Esophagus mucosa (tissue), 1 donor: Measurements from ENCODE around the gene SSNA1. TPM values are rescaled to one million over a fixed set of nuclear protein-coding genes. Genes with fewer than 3 reads are reported as not detected.

Experiments
- ATAC-seq: fragments of 200-7000 bp; cut with Tn5 transposase; one replicate; pipeline ENCODE4 v1.9.1; 2020
- total RNA-seq: library from RNA; stranded (reverse); gene quantifications from one replicate; pipeline ENCODE4 v1.2.4, GENCODE V29; 2023
- donor health status: DM: yes; HTN: yes; CAD: no.

Gene SSNA1
- total RNA-seq, 1 donor from 2014 or later, result 86.8 TPM

- ATAC-seq, result no peak
These were observed 19.9 kb upstream of the SSNA1 start for GRCh38 chr9:137168573-137168903.

- ATAC-seq, result peak; percentile 40
These were observed 19.3 kb upstream of the SSNA1 start for GRCh38 chr9:137168904-137169856.

- no peak for ATAC-seq
These were observed 18.5 kb upstream of the SSNA1 start, which contains the start of gene LRRC26 for GRCh38 chr9:137169896-137170358. Gene LRRC26 (minus strand): TSS chr9:137170051. CDS start chr9:137169943, 108 bp downstream.

- ATAC-seq, result no peak
These were observed 17.9 kb upstream of the SSNA1 start for GRCh38 chr9:137170486-137171148.

GRCh38 chr9:137171149-137171900, 17.2 kb upstream of the SSNA1 start:
- ATAC-seq, result no peak

- ATAC-seq, result peak; percentile 38
These were observed 15.3 kb upstream of the SSNA1 start for GRCh38 chr9:137172901-137173795.

GRCh38 chr9:137173796-137174664, 14.4 kb upstream of the SSNA1 start:
- ATAC-seq, result no peak

GRCh38 chr9:137174722-137175293, 13.7 kb upstream of the SSNA1 start:
- peak; percentile 2 for ATAC-seq

GRCh38 chr9:137175345-137175961, 13.0 kb upstream of the SSNA1 start:
- no peak for ATAC-seq

- peak; percentile 47 for ATAC-seq
These were observed 11.9 kb upstream of the SSNA1 start for GRCh38 chr9:137176302-137177182.

- no peak for ATAC-seq
These were observed 10.1 kb upstream of the SSNA1 start for GRCh38 chr9:137178201-137178938.

GRCh38 chr9:137178939-137179630, 9.4 kb upstream of the SSNA1 start:
- ATAC-seq, result no peak

GRCh38 chr9:137179761-137180160, 8.7 kb upstream of the SSNA1 start:
- ATAC-seq, result no peak

GRCh38 chr9:137180491-137180890, 8.0 kb upstream of the SSNA1 start:
- no peak for ATAC-seq

- ATAC-seq, result no peak
These were observed 6.8 kb upstream of the SSNA1 start for GRCh38 chr9:137181680-137182079.

GRCh38 chr9:137182836-137183235, 5.6 kb upstream of the SSNA1 start:
- no peak for ATAC-seq

- no peak for ATAC-seq
These were observed 4.4 kb upstream of the SSNA1 start for GRCh38 chr9:137183980-137184595.
